Chondrocyte (in vitro differentiated cells): ENCODE measurements around the gene FHIT. TPM values are rescaled to one million over a fixed set of nuclear protein-coding genes. Genes with fewer than 3 reads are reported as not detected.

Experiments
- DNase-seq: peaks from one replicate; pipeline ENCODE4 v3.0.0; 2021; ENCODE audit warnings: mixed read lengths, low spot score
- H3K27ac Mint-ChIP-seq: one replicate; pipeline ENCODE4 v1.8.0; 2021; ENCODE audit warnings: mild to moderate bottlenecking, moderate library complexity, mixed read lengths; ENCODE audit not compliant: unreplicated experiment
- H3K27me3 Mint-ChIP-seq: 2 replicates; pipeline ENCODE4 v1.8.0; 2021; ENCODE audit warnings: low read depth, mixed read lengths
- H3K36me3 Mint-ChIP-seq: 2 replicates; pipeline ENCODE4 v1.8.0; 2021; ENCODE audit warnings: low read depth, mixed read lengths
- H3K4me1 Mint-ChIP-seq: 2 replicates; pipeline ENCODE4 v1.8.0; 2021; ENCODE audit warnings: low read depth, mild to moderate bottlenecking, mixed read lengths
- H3K4me3 Mint-ChIP-seq: one replicate; pipeline ENCODE4 v1.8.0; 2021; ENCODE audit warnings: mild to moderate bottlenecking, moderate library complexity, mixed read lengths; ENCODE audit not compliant: unreplicated experiment
- H3K9me3 Mint-ChIP-seq: 2 replicates; pipeline ENCODE4 v1.8.0; 2021; ENCODE audit warnings: low read depth, mixed read lengths
- CTCF ChIP-seq: fragments of 200-600 bp; sonication (generic); IDR thresholded peaks from 2 replicates; pipeline ENCODE4 v1.5.0; 2021; ENCODE audit warnings: antibody characterized with exemption, mild to moderate bottlenecking, moderate library complexity
- total RNA-seq: library from RNA; stranded (reverse); gene quantifications from 3 replicates; pipeline ENCODE4 v1.2.1, GENCODE V29; 2021

Gene FHIT
- total RNA-seq, 1 donor from 2014 or later, result 3.8 TPM

- H3K4me3 Mint-ChIP-seq, result no peak overlapping the region
- H3K27ac Mint-ChIP-seq, result no peak overlapping the region
- DNase-seq, result no peak
- no peaks in the 10 kb centered on the region for H3K27me3 Mint-ChIP-seq
- H3K36me3 Mint-ChIP-seq, result no peaks in the 10 kb centered on the region
- H3K9me3 Mint-ChIP-seq, result no peaks in the 10 kb centered on the region
- TF ChIP-seq CTCF, result no peak
- no peaks in the 10 kb centered on the region for H3K4me1 Mint-ChIP-seq
These were observed 1073.5 kb downstream of the FHIT start for GRCh38 chr3:60177726-60178125.

- TF ChIP-seq CTCF, result no peak
- no peak for DNase-seq
- Mint-ChIP-seq H3K27ac (no peak overlapping the region), H3K4me3 (no peak overlapping the region), H3K9me3 (no peaks in the 10 kb centered on the region), H3K36me3 (no peaks in the 10 kb centered on the region), H3K4me1 (no peaks in the 10 kb centered on the region), H3K27me3 (no peaks in the 10 kb centered on the region)
These were observed 1074.6 kb downstream of the FHIT start for GRCh38 chr3:60176614-60177013.

- H3K27me3 Mint-ChIP-seq, result no peaks in the 10 kb centered on the region
These were observed 1075.6 kb downstream of the FHIT start for GRCh38 chr3:60175680-60176079.

GRCh38 chr3:60169755-60170154 lies 1081.5 kb downstream of the FHIT start:
- no peak overlapping the region for H3K4me3 Mint-ChIP-seq
- no peak overlapping the region for H3K27ac Mint-ChIP-seq

More at GRCh38 chr3:60175680-60176079, 1075.6 kb downstream of the FHIT start:
- no peak for TF ChIP-seq CTCF
- H3K4me1 Mint-ChIP-seq, result no peaks in the 10 kb centered on the region
- no peak overlapping the region for H3K4me3 Mint-ChIP-seq
- no peaks in the 10 kb centered on the region for H3K36me3 Mint-ChIP-seq
- H3K27ac Mint-ChIP-seq, result no peak overlapping the region
- H3K9me3 Mint-ChIP-seq, result no peaks in the 10 kb centered on the region
- DNase-seq, result no peak

GRCh38 chr3:60167186-60167585 lies 1084.1 kb downstream of the FHIT start:
- no peaks in the 10 kb centered on the region for H3K36me3 Mint-ChIP-seq
- no peak overlapping the region for H3K4me3 Mint-ChIP-seq
- peaks cover 3% of the 10 kb centered on the region for H3K4me1 Mint-ChIP-seq
- DNase-seq, result no peak
- TF ChIP-seq CTCF, result no peak
- H3K27ac Mint-ChIP-seq, result no peak overlapping the region
- H3K9me3 Mint-ChIP-seq, result no peaks in the 10 kb centered on the region
- no peaks in the 10 kb centered on the region for H3K27me3 Mint-ChIP-seq

More at GRCh38 chr3:60169755-60170154, 1081.5 kb downstream of the FHIT start:
- Mint-ChIP-seq H3K4me1 (no peaks in the 10 kb centered on the region), H3K36me3 (no peaks in the 10 kb centered on the region), H3K27me3 (no peaks in the 10 kb centered on the region), H3K9me3 (no peaks in the 10 kb centered on the region)
- DNase-seq, result no peak
- no peak for TF ChIP-seq CTCF
